ENCODE measurements around the gene EFNA5. TPM values are rescaled to one million over a fixed set of nuclear protein-coding genes. Genes with fewer than 3 reads are reported as not detected.

The EFNA5 gene
- total RNA-seq, 1 donor from 2014 or later = 12.0 TPM

- peak overlapping the region; percentile 86 for H3K27ac Mint-ChIP-seq
- no peaks in the 10 kb centered on the region for H3K36me3 Mint-ChIP-seq (ENCODE audit: insufficient read depth)
- no peaks in the 10 kb centered on the region for H3K9me3 Mint-ChIP-seq (ENCODE audit: low read depth)
- peaks cover 33% of the 10 kb centered on the region for H3K4me1 Mint-ChIP-seq (ENCODE audit: low read depth)
- H3K27me3 Mint-ChIP-seq = no peaks in the 10 kb centered on the region
- no peak for TF ChIP-seq CTCF (IDR thresholded peaks at IDR 0.05; ENCODE audit: unreplicated experiment)
- no peak overlapping the region for H3K4me3 Mint-ChIP-seq (ENCODE audit: low read depth)
- DNase-seq (ENCODE audit: low spot score, unreplicated experiment) = no peak
Observed at GRCh38 chr5:107542831-107543231, 127.9 kb downstream of the EFNA5 start.

- no peak for TF ChIP-seq CTCF (IDR thresholded peaks at IDR 0.05; ENCODE audit: unreplicated experiment)
- peak overlapping the region; percentile 69 for H3K27ac Mint-ChIP-seq
- peaks cover 33% of the 10 kb centered on the region for H3K4me1 Mint-ChIP-seq (ENCODE audit: low read depth)
- H3K4me3 Mint-ChIP-seq (ENCODE audit: low read depth) = no peak overlapping the region
- DNase-seq (ENCODE audit: low spot score, unreplicated experiment) = no peak
- no peaks in the 10 kb centered on the region for H3K27me3 Mint-ChIP-seq
- no peaks in the 10 kb centered on the region for H3K9me3 Mint-ChIP-seq (ENCODE audit: low read depth)
- H3K36me3 Mint-ChIP-seq (ENCODE audit: insufficient read depth) = no peaks in the 10 kb centered on the region
Observed at GRCh38 chr5:107542428-107542827, 128.3 kb downstream of the EFNA5 start.

- no peak for DNase-seq (ENCODE audit: low spot score, unreplicated experiment)
- H3K36me3 Mint-ChIP-seq (ENCODE audit: insufficient read depth) = no peaks in the 10 kb centered on the region
- H3K9me3 Mint-ChIP-seq (ENCODE audit: low read depth) = no peaks in the 10 kb centered on the region
- peaks cover 30% of the 10 kb centered on the region for H3K4me1 Mint-ChIP-seq (ENCODE audit: low read depth)
- no peaks in the 10 kb centered on the region for H3K27me3 Mint-ChIP-seq
- H3K4me3 Mint-ChIP-seq (ENCODE audit: low read depth) = no peak overlapping the region
- TF ChIP-seq CTCF (IDR thresholded peaks at IDR 0.05; ENCODE audit: unreplicated experiment) = no peak
- no peak overlapping the region for H3K27ac Mint-ChIP-seq
Observed at GRCh38 chr5:107541400-107541799, 129.3 kb downstream of the EFNA5 start.

GRCh38 chr5:107539726-107540330, 130.9 kb downstream of the EFNA5 start:
- H3K4me3 Mint-ChIP-seq (ENCODE audit: low read depth) = no peak overlapping the region

GRCh38 chr5:107538805-107539445, 131.8 kb downstream of the EFNA5 start:
- DNase-seq (ENCODE audit: low spot score, unreplicated experiment) = no peak
- Mint-ChIP-seq H3K4me3 (ENCODE audit: low read depth) (no peak overlapping the region), H3K27me3 (no peaks in the 10 kb centered on the region), H3K27ac (no peak overlapping the region), H3K9me3 (ENCODE audit: low read depth) (no peaks in the 10 kb centered on the region), H3K36me3 (ENCODE audit: insufficient read depth) (no peaks in the 10 kb centered on the region), H3K4me1 (ENCODE audit: low read depth) (peaks cover 37% of the 10 kb centered on the region)
- no peak for TF ChIP-seq CTCF (IDR thresholded peaks at IDR 0.05; ENCODE audit: unreplicated experiment)

More at GRCh38 chr5:107539726-107540330, 130.9 kb downstream of the EFNA5 start:
- H3K9me3 Mint-ChIP-seq (ENCODE audit: low read depth) = no peaks in the 10 kb centered on the region
- no peak overlapping the region for H3K27ac Mint-ChIP-seq
- no peaks in the 10 kb centered on the region for H3K27me3 Mint-ChIP-seq
- no peak for TF ChIP-seq CTCF (IDR thresholded peaks at IDR 0.05; ENCODE audit: unreplicated experiment)
- no peaks in the 10 kb centered on the region for H3K36me3 Mint-ChIP-seq (ENCODE audit: insufficient read depth)
- peaks cover 33% of the 10 kb centered on the region for H3K4me1 Mint-ChIP-seq (ENCODE audit: low read depth)
- no peak for DNase-seq (ENCODE audit: low spot score, unreplicated experiment)

Measured in progenitor cell of endocrine pancreas (in vitro differentiated cells).